OCI-LY7 (cell line): ENCODE data around the gene LOC128125822.

Experiments
- BruUV-seq: library from RNA; stranded (reverse); fragments of 400-500 nt; replicated peaks from 2 replicates; lab custom pipeline; 2021; lab: Mats Ljungman, UMichigan
- CTCF ChIA-PET: fragments of 300-600 bp; sonication (Branson Sonifier 250); formaldehyde crosslinking; loops from one replicate; lab custom pipeline; 2022; ENCODE audit warnings: antibody characterized with exemption; ENCODE audit not compliant: unreplicated experiment; lab: Charles Lee
- POLR2A ChIA-PET: fragments of 300-600 bp; sonication (Branson Sonifier 250); formaldehyde crosslinking; loops from one replicate; lab custom pipeline; 2022; ENCODE audit warnings: antibody characterized with exemption; lab: Charles Lee
- DNase-seq: peaks from one replicate; pipeline ENCODE4 v3.0.0-alpha.2; 2015; ENCODE audit warnings: low spot score
- H2AFZ ChIP-seq: fragments of 200-600 bp; sonication (generic), shearing (Covaris generic); 2 replicates; pipeline ENCODE4 v1.6.1; 2014; ENCODE audit warnings: mild to moderate bottlenecking, antibody characterized with exemption, low read length, moderate library complexity
- H3K27ac ChIP-seq: fragments of 200-600 bp; sonication (generic); 2 replicates; pipeline ENCODE4 v1.5.1; 2014; ENCODE audit warnings: mixed run types, low read depth, mild to moderate bottlenecking, moderate library complexity, low read length, inconsistent platforms; ENCODE audit not compliant: poor library complexity, severe bottlenecking
- H3K36me3 ChIP-seq: fragments of 200-600 bp; sonication (generic); 2 replicates; pipeline ENCODE4 v1.6.1; 2014; ENCODE audit warnings: mild to moderate bottlenecking, antibody characterized with exemption, low read length, moderate library complexity, mixed read lengths; ENCODE audit not compliant: insufficient read depth
- H3K4me1 ChIP-seq: fragments of 200-600 bp; sonication (generic); 2 replicates; pipeline ENCODE4 v1.5.1; 2014; ENCODE audit warnings: mild to moderate bottlenecking, low read length; ENCODE audit not compliant: insufficient read depth, poor library complexity, severe bottlenecking
- H3K4me2 ChIP-seq: fragments of 200-600 bp; sonication (generic); 2 replicates; pipeline ENCODE4 v1.6.1; 2014; ENCODE audit warnings: mild to moderate bottlenecking, low read length
- H3K4me3 ChIP-seq: fragments of 200-600 bp; sonication (generic); 2 replicates; pipeline ENCODE4 v1.5.1; 2014; ENCODE audit warnings: mild to moderate bottlenecking, low read depth, low read length; ENCODE audit not compliant: poor library complexity, severe bottlenecking
- H3K79me2 ChIP-seq: fragments of 200-600 bp; sonication (generic); 2 replicates; pipeline ENCODE4 v1.6.1; 2016; ENCODE audit warnings: low read depth, mild to moderate bottlenecking, low read length, moderate library complexity, mixed read lengths; ENCODE audit not compliant: insufficient read depth
- H3K9me2 ChIP-seq: fragments of 200-600 bp; sonication (generic); 2 replicates; pipeline ENCODE4 v1.6.1; 2016; ENCODE audit warnings: mild to moderate bottlenecking, low read length, mixed read lengths; ENCODE audit not compliant: insufficient read depth
- H3K9me3 ChIP-seq: fragments of 200-600 bp; sonication (generic); 2 replicates; pipeline ENCODE4 v1.6.1; 2014; ENCODE audit warnings: mild to moderate bottlenecking, mixed run types, low read length, mixed read lengths
- H4K20me1 ChIP-seq: fragments of 200-600 bp; sonication (generic); 2 replicates; pipeline ENCODE4 v1.6.1; 2014; ENCODE audit warnings: mild to moderate bottlenecking, antibody characterized with exemption, low read length, moderate library complexity, mixed read lengths; ENCODE audit not compliant: insufficient read depth
- EZH2phosphoT487 ChIP-seq: fragments of 200-600 bp; sonication (generic); IDR thresholded peaks from 2 replicates; pipeline ENCODE4 v1.6.1; 2018; ENCODE audit warnings: low read depth, borderline replicate concordance, mild to moderate bottlenecking, mixed run types, antibody characterized with exemption, low read length, moderate library complexity, mixed read lengths
- intact Hi-C: fragments of 100-400 bp; cut with micrococcal nuclease; formaldehyde crosslinking; loops from one replicate; pipeline ENCODE4 v1.10.0; 2022; ENCODE audit not compliant: unreplicated experiment
- TF ChIP-seq, protein P1 (sequence below): fragments of 200-600 bp; sonication (generic); conservative IDR thresholded peaks from 2 replicates; pipeline ENCODE4 v1.5.1; 2014; ENCODE audit warnings: mild to moderate bottlenecking, antibody characterized with exemption, low read length, moderate library complexity, mixed read lengths

Gene LOC128125822

DNA sequence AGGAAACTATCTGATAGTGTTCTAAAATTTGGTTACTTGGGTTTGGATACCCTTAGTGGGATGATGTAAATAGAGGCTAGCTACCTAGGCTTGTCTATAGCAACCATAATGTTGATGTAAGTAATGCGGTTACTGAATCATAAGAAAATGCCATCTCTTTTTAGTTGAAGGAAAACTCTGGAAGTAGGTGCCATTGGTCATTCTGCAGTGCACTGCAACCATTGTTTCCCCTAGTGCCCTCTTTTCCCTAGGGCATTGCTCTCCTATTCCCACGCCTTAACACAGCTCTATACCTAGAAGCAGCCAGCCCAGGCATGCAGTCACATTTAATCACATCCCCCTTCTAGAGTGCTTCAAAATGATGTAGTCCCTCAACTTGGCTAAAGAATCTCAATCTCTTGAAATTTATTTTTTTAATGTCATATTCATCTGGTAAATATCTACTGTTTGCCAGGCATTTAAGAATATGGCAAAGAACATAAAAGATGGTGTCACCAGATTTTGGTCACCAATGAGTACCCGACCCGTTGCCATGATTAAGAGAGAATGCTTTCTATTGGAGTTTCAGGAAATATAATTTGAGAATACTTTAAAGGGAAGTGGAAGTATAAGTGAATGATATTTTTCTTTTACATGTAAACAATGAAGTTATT, 10.4 kb downstream of the LOC128125822 start:
- H3K36me3 ChIP-seq, result peaks cover 66% of the 10 kb centered on the region
- CTCF ChIA-PET, result no interaction called here

DNA sequence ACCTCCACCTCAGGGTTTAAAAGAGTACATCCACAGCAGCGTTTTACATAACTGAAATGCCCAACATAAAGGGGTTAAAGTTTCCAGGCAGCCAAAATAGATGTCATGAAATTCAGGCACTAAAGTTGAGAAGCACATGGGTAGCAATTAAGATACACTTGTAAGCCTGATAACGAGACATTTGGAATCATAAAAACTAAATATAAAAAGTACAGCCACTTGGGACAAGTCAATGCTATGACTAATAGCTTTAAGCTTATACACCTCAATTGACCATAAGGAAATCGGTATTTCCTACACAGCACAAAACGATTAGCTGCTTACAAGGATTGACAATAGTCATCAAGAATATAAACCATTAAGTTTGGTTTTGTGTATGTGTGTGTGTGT, 11.8 kb downstream of the LOC128125822 start:
- BruUV-seq, result no TSS peak

More for the DNA sequence above, 10.4 kb downstream of the LOC128125822 start:
- Histone ChIP-seq H3K4me1 (no peaks in the 10 kb centered on the region), H3K4me3 (no peak overlapping the region), H3K9me3 (no peaks in the 10 kb centered on the region), H2AFZ (no peak overlapping the region), H3K27ac (no peak overlapping the region), H3K79me2 (peaks cover 39% of the 10 kb centered on the region; the same call in 1 of the 2 replicates), H3K4me2 (no peak overlapping the region), H3K9me2 (no peaks in the 10 kb centered on the region), H4K20me1 (peaks cover 8% of the 10 kb centered on the region; the same call in 1 of the 2 replicates)
- intact Hi-C loops, result no loop called here
- DNase-seq, result no peak
- no TSS peak for BruUV-seq
- POLR2A ChIA-PET, result no interaction called here
- TF ChIP-seq, protein P1, sequence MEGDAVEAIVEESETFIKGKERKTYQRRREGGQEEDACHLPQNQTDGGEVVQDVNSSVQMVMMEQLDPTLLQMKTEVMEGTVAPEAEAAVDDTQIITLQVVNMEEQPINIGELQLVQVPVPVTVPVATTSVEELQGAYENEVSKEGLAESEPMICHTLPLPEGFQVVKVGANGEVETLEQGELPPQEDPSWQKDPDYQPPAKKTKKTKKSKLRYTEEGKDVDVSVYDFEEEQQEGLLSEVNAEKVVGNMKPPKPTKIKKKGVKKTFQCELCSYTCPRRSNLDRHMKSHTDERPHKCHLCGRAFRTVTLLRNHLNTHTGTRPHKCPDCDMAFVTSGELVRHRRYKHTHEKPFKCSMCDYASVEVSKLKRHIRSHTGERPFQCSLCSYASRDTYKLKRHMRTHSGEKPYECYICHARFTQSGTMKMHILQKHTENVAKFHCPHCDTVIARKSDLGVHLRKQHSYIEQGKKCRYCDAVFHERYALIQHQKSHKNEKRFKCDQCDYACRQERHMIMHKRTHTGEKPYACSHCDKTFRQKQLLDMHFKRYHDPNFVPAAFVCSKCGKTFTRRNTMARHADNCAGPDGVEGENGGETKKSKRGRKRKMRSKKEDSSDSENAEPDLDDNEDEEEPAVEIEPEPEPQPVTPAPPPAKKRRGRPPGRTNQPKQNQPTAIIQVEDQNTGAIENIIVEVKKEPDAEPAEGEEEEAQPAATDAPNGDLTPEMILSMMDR, result no peak
- no peak for TF ChIP-seq EZH2phosphoT487

More for the DNA sequence above, 11.8 kb downstream of the LOC128125822 start:
- no peak overlapping the region for H3K4me3 ChIP-seq
- no peak overlapping the region for H3K4me2 ChIP-seq
- DNase-seq, result no peak
- peaks cover 25% of the 10 kb centered on the region; the same call in 1 of the 2 replicates for H3K79me2 ChIP-seq
- no peak for TF ChIP-seq EZH2phosphoT487
- TF ChIP-seq, protein P1, result no peak
- POLR2A ChIA-PET, result interaction anchor here (0.6 to 1.6 kb wide), 4 partner anchors 10 to 231 kb away, joined by 3 to 9 read pairs (median 4); no protein-coding TSS in a partner anchor
- peaks cover 52% of the 10 kb centered on the region for H3K36me3 ChIP-seq
- no peaks in the 10 kb centered on the region for H3K9me2 ChIP-seq
- intact Hi-C loops, result no loop called here
- no peak overlapping the region for H2AFZ ChIP-seq
- peaks cover 8% of the 10 kb centered on the region; the same call in 1 of the 2 replicates for H4K20me1 ChIP-seq
- CTCF ChIA-PET, result no interaction called here
- no peaks in the 10 kb centered on the region for H3K4me1 ChIP-seq
- no peak overlapping the region for H3K27ac ChIP-seq
- no peaks in the 10 kb centered on the region for H3K9me3 ChIP-seq
